CD1c-positive myeloid dendritic cell (primary cell): ENCODE measurements around the gene MRGPRX4.

Experiments
- DNase-seq: peaks from one replicate; pipeline ENCODE4 v3.0.0-alpha.2; 2016; ENCODE audit errors: extremely low spot score

MRGPRX4 gene

DNA sequence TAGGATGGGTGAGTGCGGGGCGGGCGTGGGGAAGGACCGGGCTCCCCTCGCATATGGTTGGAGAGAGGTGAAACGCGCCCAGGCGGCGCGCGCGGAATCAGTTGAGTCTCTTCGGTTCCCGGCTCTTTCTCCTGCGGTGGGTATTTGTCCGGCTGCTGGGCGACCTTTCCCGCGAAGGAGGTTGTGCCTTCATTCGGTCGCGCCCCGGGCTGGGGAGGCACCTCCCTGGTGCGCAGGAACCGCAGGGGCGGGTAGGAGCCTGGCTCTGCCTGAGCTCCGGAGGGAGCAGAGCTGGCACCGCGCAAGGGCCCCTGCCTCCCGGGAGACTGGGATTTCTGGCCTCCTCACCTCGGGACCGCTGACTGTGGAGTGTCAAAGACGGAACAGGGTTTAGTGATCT lies 36.4 kb downstream of the MRGPRX4 start:
- DNase-seq, result no peak

DNA sequence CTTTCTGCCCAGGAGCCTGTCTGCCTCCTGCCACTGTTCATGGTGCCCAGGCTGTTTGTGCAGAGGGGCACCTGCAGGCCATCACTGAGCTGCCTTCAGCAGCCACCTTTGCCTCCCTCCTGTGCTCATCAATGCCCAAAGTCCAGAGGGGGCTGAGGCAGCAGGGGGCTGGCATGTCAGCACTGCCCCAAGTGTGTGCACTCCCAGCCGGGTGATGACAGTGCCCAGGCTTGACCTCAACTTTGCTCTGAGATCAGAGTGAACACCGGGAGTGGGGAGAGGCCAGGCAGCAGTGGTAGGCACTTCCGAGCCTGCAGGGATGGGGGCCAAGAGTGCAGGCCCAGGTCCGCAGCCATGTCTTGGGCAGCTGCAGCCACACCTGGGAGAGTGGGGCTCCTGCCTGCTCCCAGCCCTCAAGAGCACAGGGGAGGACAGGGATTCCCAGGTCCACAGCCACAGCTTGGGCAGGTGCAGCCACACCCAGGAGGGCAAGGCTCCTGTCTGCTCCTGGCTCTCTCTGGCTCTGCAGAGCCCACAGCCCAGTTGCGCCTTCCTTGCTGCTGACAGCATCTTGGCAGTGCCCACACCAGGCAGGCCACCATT lies 48.7 kb downstream of the MRGPRX4 start:
- no peak for DNase-seq

DNA sequence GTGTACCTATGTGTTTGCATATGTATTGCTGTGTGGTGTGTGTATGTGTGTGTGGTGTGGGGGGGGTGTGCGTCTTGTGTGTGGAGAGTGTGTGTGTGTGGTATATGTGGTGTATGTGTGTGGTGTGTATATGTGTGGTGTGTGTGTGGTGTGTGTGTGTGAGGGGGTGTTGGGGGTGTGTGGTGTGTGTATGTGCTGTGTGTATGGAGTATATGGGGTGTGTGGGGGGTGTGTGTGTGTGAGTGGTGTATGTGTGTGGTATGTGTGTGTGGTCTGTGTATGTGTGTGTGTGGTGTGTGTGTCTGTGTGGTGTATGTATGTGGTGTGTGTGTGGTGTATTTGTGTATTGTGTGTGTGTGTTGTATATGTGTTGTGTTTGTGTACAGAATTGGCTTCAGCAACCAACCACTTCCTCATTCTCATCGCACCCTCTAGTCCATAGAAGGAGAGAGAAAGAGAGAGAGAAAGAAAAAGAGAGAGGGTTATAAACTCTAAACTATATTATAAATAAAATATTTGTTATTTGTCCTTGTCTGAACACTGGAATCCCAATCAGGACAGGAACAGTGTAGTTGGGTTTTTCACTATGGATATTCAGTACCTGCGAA lies 50.3 kb downstream of the MRGPRX4 start:
- no peak for DNase-seq
